Progenitor cell of endocrine pancreas (in vitro differentiated cells): ENCODE data around the gene AQP12A. TPM values are rescaled to one million over a fixed set of nuclear protein-coding genes. Genes with fewer than 3 reads are reported as not detected.

Experiments
- DNase-seq: peaks from one replicate; pipeline ENCODE4 v3.0.0; 2021; ENCODE audit warnings: low spot score; ENCODE audit not compliant: unreplicated experiment
- H3K27ac Mint-ChIP-seq: 2 replicates; pipeline ENCODE4 v1.8.0; 2021; ENCODE audit warnings: mild to moderate bottlenecking, moderate library complexity, mixed read lengths
- H3K27me3 Mint-ChIP-seq: 2 replicates; pipeline ENCODE4 v1.8.0; 2021; ENCODE audit warnings: mixed read lengths
- H3K36me3 Mint-ChIP-seq: 2 replicates; pipeline ENCODE4 v1.8.0; 2022; ENCODE audit warnings: mixed read lengths; ENCODE audit not compliant: insufficient read depth
- H3K4me1 Mint-ChIP-seq: 2 replicates; pipeline ENCODE4 v1.8.0; 2021; ENCODE audit warnings: low read depth, mixed read lengths
- H3K4me3 Mint-ChIP-seq: 2 replicates; pipeline ENCODE4 v1.8.0; 2021; ENCODE audit warnings: low read depth, mild to moderate bottlenecking, moderate library complexity, mixed read lengths
- H3K9me3 Mint-ChIP-seq: 2 replicates; pipeline ENCODE4 v1.8.0; 2021; ENCODE audit warnings: low read depth, mixed read lengths
- CTCF ChIP-seq: fragments of 200-600 bp; sonication (generic); IDR thresholded peaks from one replicate; pipeline ENCODE4 v1.5.0; 2021; ENCODE audit warnings: antibody characterized with exemption, mild to moderate bottlenecking; ENCODE audit not compliant: unreplicated experiment
- total RNA-seq: library from RNA; stranded (reverse); gene quantifications from 2 replicates; pipeline ENCODE4 v1.2.1, GENCODE V29; 2021

The AQP12A gene
- total RNA-seq, 1 donor from 2014 or later, result not detected

GRCh38 chr2:240714747-240715725 lies 23.4 kb downstream of the AQP12A start:
- H3K36me3 Mint-ChIP-seq, result peaks cover 2% of the 10 kb centered on the region
- no peaks in the 10 kb centered on the region for H3K27me3 Mint-ChIP-seq
- no peak for TF ChIP-seq CTCF
- no peak overlapping the region for H3K27ac Mint-ChIP-seq
- no peaks in the 10 kb centered on the region for H3K9me3 Mint-ChIP-seq
- H3K4me3 Mint-ChIP-seq, result no peak overlapping the region
- H3K4me1 Mint-ChIP-seq, result no peaks in the 10 kb centered on the region
- DNase-seq, result no peak

- Mint-ChIP-seq H3K4me1 (no peaks in the 10 kb centered on the region), H3K27ac (peak overlapping the region; percentile 88), H3K27me3 (no peaks in the 10 kb centered on the region), H3K9me3 (no peaks in the 10 kb centered on the region), H3K4me3 (no peak overlapping the region), H3K36me3 (peaks cover 2% of the 10 kb centered on the region)
- no peak for DNase-seq
- no peak for TF ChIP-seq CTCF
Observed at GRCh38 chr2:240716130-240716798, 24.6 kb downstream of the AQP12A start.

- Mint-ChIP-seq H3K27ac (no peak overlapping the region), H3K36me3 (peaks cover 2% of the 10 kb centered on the region), H3K4me1 (no peaks in the 10 kb centered on the region), H3K4me3 (no peak overlapping the region), H3K27me3 (no peaks in the 10 kb centered on the region), H3K9me3 (no peaks in the 10 kb centered on the region)
- DNase-seq, result no peak
- no peak for TF ChIP-seq CTCF
Observed at GRCh38 chr2:240717181-240717641, 25.5 kb downstream of the AQP12A start.

GRCh38 chr2:240717681-240718581 lies 26.3 kb downstream of the AQP12A start:
- Mint-ChIP-seq H3K27ac (no peak overlapping the region), H3K4me1 (no peaks in the 10 kb centered on the region)

More at GRCh38 chr2:240717681-240718581, 26.3 kb downstream of the AQP12A start:
- H3K4me3 Mint-ChIP-seq, result no peak overlapping the region
- no peaks in the 10 kb centered on the region for H3K27me3 Mint-ChIP-seq
- peaks cover 2% of the 10 kb centered on the region for H3K36me3 Mint-ChIP-seq
- H3K9me3 Mint-ChIP-seq, result no peaks in the 10 kb centered on the region
- DNase-seq, result no peak
- no peak for TF ChIP-seq CTCF
